ENCODE measurements around the gene CACNA2D2.

Gene CACNA2D2

GRCh38 chr3:50474717-50475116 is 28.7 kb downstream of the CACNA2D2 start:
- Histone ChIP-seq H2AFZ (no peak overlapping the region), H3K9ac (no peak overlapping the region), H3K4me1 (peaks cover 14% of the 10 kb centered on the region), H3K79me2 (no peaks in the 10 kb centered on the region), H3K36me3 (ENCODE audit: control insufficient read depth, insufficient read depth, low read length) (no peaks in the 10 kb centered on the region), H3K9me3 (ENCODE audit: control insufficient read depth, low read length) (no peaks in the 10 kb centered on the region), H3K27ac (no peak overlapping the region), H3K27me3 (ENCODE audit: control insufficient read depth, insufficient read depth, low read length) (no peaks in the 10 kb centered on the region), H3K4me3 (ENCODE audit: low read depth, low read length) (no peak overlapping the region), H3K4me2 (ENCODE audit: low read length) (no peak overlapping the region)
- TF ChIP-seq CTCF (IDR thresholded peaks at IDR 0.05) = no peak

DNA sequence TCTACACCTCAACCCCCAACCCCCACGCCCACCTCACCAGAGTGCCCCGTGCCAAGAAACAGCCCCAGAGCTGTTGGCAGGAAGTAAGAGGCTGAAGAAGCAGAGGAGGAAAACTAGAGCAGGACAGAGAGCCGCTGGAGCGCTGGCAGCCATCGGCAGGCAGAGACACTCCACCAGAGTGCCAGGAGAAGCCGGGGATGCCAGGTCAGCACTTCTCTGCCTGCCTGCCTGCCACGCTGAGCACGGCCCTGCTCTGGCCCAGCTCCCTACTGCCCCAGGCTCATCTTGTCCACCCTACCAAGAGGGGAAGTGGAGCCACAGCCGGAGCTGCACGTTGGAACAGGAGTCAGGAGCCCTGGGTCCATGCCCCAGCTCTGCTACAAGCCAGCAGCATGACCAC is 29.7 kb downstream of the CACNA2D2 start:
- no peaks in the 10 kb centered on the region for H3K36me3 ChIP-seq (ENCODE audit: control insufficient read depth, insufficient read depth, low read length)
- H3K79me2 ChIP-seq = no peaks in the 10 kb centered on the region
- no peak overlapping the region for H3K4me2 ChIP-seq (ENCODE audit: low read length)
- no peak for TF ChIP-seq CTCF (IDR thresholded peaks at IDR 0.05)
- H3K4me3 ChIP-seq (ENCODE audit: low read depth, low read length) = no peak overlapping the region
- no peaks in the 10 kb centered on the region for H3K27me3 ChIP-seq (ENCODE audit: control insufficient read depth, insufficient read depth, low read length)
- no peak overlapping the region for H3K9ac ChIP-seq
- peak overlapping the region; percentile 47 for H3K27ac ChIP-seq
- peaks cover 14% of the 10 kb centered on the region for H3K4me1 ChIP-seq
- H2AFZ ChIP-seq = peak overlapping the region; percentile 75
- no peaks in the 10 kb centered on the region for H3K9me3 ChIP-seq (ENCODE audit: control insufficient read depth, low read length)

- Histone ChIP-seq H3K79me2 (no peaks in the 10 kb centered on the region), H3K9ac (no peak overlapping the region), H3K9me3 (ENCODE audit: control insufficient read depth, low read length) (no peaks in the 10 kb centered on the region), H2AFZ (peak overlapping the region; percentile 75), H3K4me1 (peaks cover 14% of the 10 kb centered on the region), H3K4me2 (ENCODE audit: low read length) (no peak overlapping the region), H3K4me3 (ENCODE audit: low read depth, low read length) (no peak overlapping the region), H3K27ac (peak overlapping the region; percentile 47), H3K27me3 (ENCODE audit: control insufficient read depth, insufficient read depth, low read length) (no peaks in the 10 kb centered on the region), H3K36me3 (ENCODE audit: control insufficient read depth, insufficient read depth, low read length) (no peaks in the 10 kb centered on the region)
- no peak for TF ChIP-seq CTCF (IDR thresholded peaks at IDR 0.05)
These were observed 30.5 kb downstream of the CACNA2D2 start for GRCh38 chr3:50472958-50473357.

GRCh38 chr3:50470658-50471057 is 32.8 kb downstream of the CACNA2D2 start:
- Histone ChIP-seq H3K27ac (no peak overlapping the region), H3K36me3 (ENCODE audit: control insufficient read depth, insufficient read depth, low read length) (no peaks in the 10 kb centered on the region), H3K9ac (no peak overlapping the region), H3K79me2 (no peaks in the 10 kb centered on the region), H3K4me1 (peaks cover 14% of the 10 kb centered on the region), H3K4me3 (ENCODE audit: low read depth, low read length) (no peak overlapping the region), H3K27me3 (ENCODE audit: control insufficient read depth, insufficient read depth, low read length) (no peaks in the 10 kb centered on the region), H3K9me3 (ENCODE audit: control insufficient read depth, low read length) (no peaks in the 10 kb centered on the region), H3K4me2 (ENCODE audit: low read length) (no peak overlapping the region), H2AFZ (no peak overlapping the region)
- no peak for TF ChIP-seq CTCF (IDR thresholded peaks at IDR 0.05)

GRCh38 chr3:50467919-50468318 is 35.5 kb downstream of the CACNA2D2 start:
- H3K27ac ChIP-seq = no peak overlapping the region
- peaks cover 4% of the 10 kb centered on the region for H3K4me1 ChIP-seq
- H3K27me3 ChIP-seq (ENCODE audit: control insufficient read depth, insufficient read depth, low read length) = no peaks in the 10 kb centered on the region
- no peak for TF ChIP-seq CTCF (IDR thresholded peaks at IDR 0.05)
- H3K9ac ChIP-seq = no peak overlapping the region
- no peaks in the 10 kb centered on the region for H3K79me2 ChIP-seq
- no peaks in the 10 kb centered on the region for H3K36me3 ChIP-seq (ENCODE audit: control insufficient read depth, insufficient read depth, low read length)
- H3K4me2 ChIP-seq (ENCODE audit: low read length) = no peak overlapping the region
- no peak overlapping the region for H2AFZ ChIP-seq
- no peak overlapping the region for H3K4me3 ChIP-seq (ENCODE audit: low read depth, low read length)
- no peaks in the 10 kb centered on the region for H3K9me3 ChIP-seq (ENCODE audit: control insufficient read depth, low read length)

Data from parathyroid adenoma (tissue), 2 donors.